ENCODE data around the gene KIF3C. TPM values are rescaled to one million over a fixed set of nuclear protein-coding genes. Genes with fewer than 3 reads are reported as not detected.
A peak's percentile ranks its signal among the peaks of the same experiment; 100 is the strongest.
"Not testable (repeated sequence)": the region's sequence is repeated elsewhere in the genome, so short reads cannot be mapped to it uniquely, and the experiment has no call there.

Gene KIF3C
- total RNA-seq, 1 experiment from 2014 or later, result 9.3 TPM

- peak; percentile 14 for DNase-seq (ENCODE audit: low read depth)
These were observed 64.9 kb downstream of the KIF3C start for GRCh38 chr2:25917411-25917810.

- DNase-seq (ENCODE audit: low read depth), result not testable (repeated sequence)
These were observed 66.1 kb downstream of the KIF3C start for GRCh38 chr2:25915944-25916772.

- DNase-seq (ENCODE audit: low read depth), result not testable (repeated sequence)
These were observed 66.9 kb downstream of the KIF3C start for GRCh38 chr2:25915411-25915810.

GRCh38 chr2:25913696-25913973 is 68.7 kb downstream of the KIF3C start:
- DNase-seq (ENCODE audit: low read depth), result not testable (repeated sequence)

GRCh38 chr2:25912851-25913695 is 69.2 kb downstream of the KIF3C start:
- DNase-seq (ENCODE audit: low read depth), result peak; percentile 48

- DNase-seq (ENCODE audit: low read depth), result not testable (repeated sequence)
These were observed 72.7 kb downstream of the KIF3C start for GRCh38 chr2:25909574-25909973.

GRCh38 chr2:25905126-25905525 is 77.2 kb downstream of the KIF3C start:
- no peak for DNase-seq (ENCODE audit: low read depth)

- no peak for DNase-seq (ENCODE audit: low read depth)
These were observed 79.0 kb downstream of the KIF3C start for GRCh38 chr2:25903216-25903776.

GRCh38 chr2:25899404-25899970 is 82.8 kb downstream of the KIF3C start:
- no peak for DNase-seq (ENCODE audit: low read depth)

GRCh38 chr2:25897506-25897905 is 84.8 kb downstream of the KIF3C start:
- DNase-seq (ENCODE audit: low read depth), result no peak

GRCh38 chr2:25896308-25896707 is 86.0 kb downstream of the KIF3C start:
- DNase-seq (ENCODE audit: low read depth), result not testable (repeated sequence)

GRCh38 chr2:25895610-25896009 is 86.7 kb downstream of the KIF3C start:
- no peak for DNase-seq (ENCODE audit: low read depth)

GRCh38 chr2:25895018-25895417 is 87.3 kb downstream of the KIF3C start:
- no peak for DNase-seq (ENCODE audit: low read depth)

- no peak for DNase-seq (ENCODE audit: low read depth)
These were observed 88.0 kb downstream of the KIF3C start for GRCh38 chr2:25894135-25894830.

GRCh38 chr2:25891672-25892071 is 90.6 kb downstream of the KIF3C start:
- DNase-seq (ENCODE audit: low read depth), result no peak

- DNase-seq (ENCODE audit: low read depth), result no peak
These were observed 94.6 kb downstream of the KIF3C start for GRCh38 chr2:25887624-25888242.

GRCh38 chr2:25885933-25886332 is 96.4 kb downstream of the KIF3C start:
- peak; percentile 85 for DNase-seq (ENCODE audit: low read depth)

- no peak for DNase-seq (ENCODE audit: low read depth)
These were observed 100.5 kb downstream of the KIF3C start for GRCh38 chr2:25881764-25882163.

GRCh38 chr2:25879133-25879730 is 103.1 kb downstream of the KIF3C start:
- DNase-seq (ENCODE audit: low read depth), result peak; percentile 60

GRCh38 chr2:25878361-25879132 is 103.8 kb downstream of the KIF3C start, which contains the start of gene ASXL2:
Gene ASXL2, minus strand, starts transcription at chr2:25878487. Its CDS starts 265 bp downstream, at chr2:25878222.
- peak; percentile 95 for DNase-seq (ENCODE audit: low read depth)
